Hepatic stellate cell (primary cell): ENCODE measurements around the gene PSMB3.
"Not testable (repeated sequence)": the region's sequence is repeated elsewhere in the genome, so short reads cannot be mapped to it uniquely, and the experiment has no call there.

Experiments
- DNase-seq: peaks from one replicate; pipeline ENCODE4 v3.0.0; 2011; ENCODE audit warnings: low spot score

Gene PSMB3

DNA sequence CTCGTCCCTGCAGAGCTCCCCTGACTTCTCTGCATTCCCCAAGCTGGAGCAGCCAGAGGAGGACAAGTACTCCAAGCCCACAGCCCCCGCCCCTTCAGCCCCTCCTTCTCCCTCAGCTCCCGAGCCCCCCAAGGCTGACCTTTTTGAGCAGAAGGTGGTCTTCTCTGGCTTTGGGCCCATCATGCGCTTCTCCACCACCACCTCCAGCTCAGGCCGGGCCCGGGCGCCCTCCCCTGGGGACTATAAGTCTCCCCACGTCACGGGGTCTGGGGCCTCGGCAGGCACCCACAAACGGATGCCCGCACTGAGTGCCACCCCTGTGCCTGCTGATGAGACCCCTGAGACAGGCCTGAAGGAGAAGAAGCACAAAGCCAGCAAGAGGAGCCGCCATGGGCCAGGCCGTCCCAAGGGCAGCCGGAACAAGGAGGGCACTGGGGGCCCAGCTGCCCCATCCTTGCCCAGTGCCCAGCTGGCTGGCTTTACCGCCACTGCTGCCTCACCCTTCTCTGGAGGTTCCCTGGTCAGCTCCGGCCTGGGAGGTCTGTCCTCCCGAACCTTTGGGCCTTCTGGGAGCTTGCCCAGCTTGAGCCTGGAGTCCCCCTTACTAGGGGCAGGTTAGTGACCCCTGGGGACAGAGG, 36.1 kb upstream of the PSMB3 start:
- DNase-seq: no peak

GRCh38 chr17:38717139-38717745, 35.3 kb upstream of the PSMB3 start:
- no peak for DNase-seq

- no peak for DNase-seq
Observed at GRCh38 chr17:38719289-38719942, 33.1 kb upstream of the PSMB3 start.

DNA sequence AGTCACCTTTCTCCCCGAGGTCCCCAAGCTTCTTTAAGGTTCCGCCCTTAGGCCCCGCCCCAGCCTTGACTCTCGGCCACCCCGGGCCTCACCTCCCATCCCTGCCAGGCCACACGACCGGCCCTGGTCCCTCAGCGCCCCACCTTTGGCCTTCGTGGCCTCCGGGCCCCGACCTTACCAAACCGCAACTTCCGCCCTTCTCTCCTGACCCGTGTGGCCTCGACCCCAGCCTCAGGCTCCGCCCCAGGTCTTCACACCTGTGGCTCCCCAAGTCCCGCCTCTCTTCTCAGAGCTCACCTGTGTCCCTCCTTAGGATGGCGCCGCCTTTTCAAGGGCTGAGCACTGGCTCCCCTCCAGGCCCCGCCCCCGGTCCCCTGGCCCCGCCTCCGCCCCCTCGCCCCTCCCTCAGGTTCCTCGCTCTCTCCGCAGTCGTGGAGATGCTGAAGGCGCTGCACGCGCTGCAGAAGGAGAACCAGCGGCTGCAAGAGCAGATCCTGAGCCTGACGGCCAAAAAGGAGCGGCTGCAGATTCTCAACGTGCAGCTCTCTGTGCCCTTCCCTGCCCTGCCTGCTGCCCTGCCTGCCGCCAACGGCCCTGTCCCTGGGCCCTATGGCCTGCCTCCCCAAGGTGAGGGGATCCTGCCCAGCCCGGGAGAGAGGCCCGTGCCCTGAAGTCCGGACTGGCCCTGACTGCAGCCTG, 32.4 kb upstream of the PSMB3 start:
- no peak for DNase-seq

DNA sequence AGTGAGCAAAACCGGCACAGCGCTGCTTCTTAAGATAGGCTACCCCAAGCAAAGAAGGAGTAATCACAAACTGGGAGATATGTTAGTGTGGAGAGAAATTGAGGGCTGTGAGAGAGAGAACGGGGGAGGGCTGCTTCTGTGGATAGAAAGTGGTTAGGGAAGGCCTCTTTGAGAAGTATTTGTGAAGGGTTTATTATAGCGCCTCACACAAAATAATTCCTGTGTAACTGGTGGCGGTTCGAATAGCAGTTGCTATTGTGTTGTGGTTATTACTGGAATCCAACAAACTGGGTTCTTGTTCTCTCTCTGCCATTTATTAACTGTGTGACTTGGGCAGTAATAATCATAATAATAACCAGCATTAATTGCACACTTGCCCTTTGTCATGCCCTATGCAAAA, 31.6 kb upstream of the PSMB3 start:
- DNase-seq: no peak

DNA sequence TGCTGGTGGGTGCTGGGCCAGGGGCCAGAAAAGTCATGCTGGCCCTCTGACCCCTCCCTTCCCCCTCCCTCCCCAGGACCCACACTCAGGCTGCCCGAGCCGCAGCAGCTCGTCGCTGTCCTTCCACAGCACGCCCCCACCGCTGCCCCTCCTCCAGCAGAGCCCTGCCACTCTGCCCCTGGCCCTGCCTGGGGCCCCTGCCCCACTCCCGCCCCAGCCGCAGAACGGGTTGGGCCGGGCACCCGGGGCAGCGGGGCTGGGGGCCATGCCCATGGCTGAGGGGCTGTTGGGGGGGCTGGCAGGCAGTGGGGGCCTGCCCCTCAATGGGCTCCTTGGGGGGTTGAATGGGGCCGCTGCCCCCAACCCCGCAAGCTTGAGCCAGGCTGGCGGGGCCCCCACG, 30.7 kb upstream of the PSMB3 start:
- DNase-seq: no peak

DNA sequence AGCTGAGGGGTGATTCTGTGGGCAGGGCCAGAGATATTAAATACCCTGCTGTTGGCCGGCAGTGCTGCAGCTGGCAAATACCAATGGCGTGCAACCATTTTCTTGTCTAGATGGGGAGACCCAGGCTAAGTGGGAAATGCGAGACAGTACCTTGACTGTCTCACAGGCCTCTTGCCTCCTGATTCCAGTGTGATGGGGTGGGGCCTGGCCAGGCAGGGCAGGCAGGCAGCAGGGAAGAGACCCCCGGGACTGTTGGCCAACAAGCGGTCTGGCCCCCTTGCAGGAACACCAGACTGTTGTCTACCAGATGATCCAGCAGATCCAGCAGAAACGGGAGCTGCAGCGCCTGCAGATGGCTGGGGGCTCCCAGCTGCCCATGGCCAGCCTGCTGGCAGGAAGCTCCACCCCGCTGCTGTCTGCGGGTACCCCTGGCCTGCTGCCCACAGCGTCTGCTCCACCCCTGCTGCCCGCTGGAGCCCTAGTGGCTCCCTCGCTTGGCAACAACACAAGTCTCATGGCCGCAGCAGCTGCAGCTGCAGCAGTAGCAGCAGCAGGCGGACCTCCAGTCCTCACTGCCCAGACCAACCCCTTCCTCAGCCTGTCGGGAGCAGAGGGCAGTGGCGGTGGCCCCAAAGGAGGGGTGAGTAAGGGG, 28.1 kb upstream of the PSMB3 start:
- no peak for DNase-seq

DNA sequence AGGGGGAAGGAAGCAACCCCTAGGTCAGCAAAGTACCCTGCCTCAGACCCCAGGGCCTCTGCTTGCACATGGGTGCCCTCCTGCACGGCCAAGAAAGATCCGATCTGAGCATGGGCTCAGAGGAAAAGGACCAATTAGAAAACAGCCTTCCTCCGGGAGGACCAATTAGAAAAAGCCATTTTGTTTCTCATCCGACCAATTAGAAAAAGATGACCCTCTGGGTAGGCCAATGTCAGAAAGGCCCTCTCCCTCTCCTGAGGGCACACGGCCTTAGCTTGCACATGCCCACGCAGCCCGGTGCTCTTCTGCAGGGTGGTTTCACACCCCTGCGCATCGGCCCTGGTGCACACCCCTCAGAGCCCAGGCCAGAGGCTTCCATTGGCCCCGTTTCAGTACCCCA, 27.5 kb upstream of the PSMB3 start:
- no peak for DNase-seq

- DNase-seq: not testable (repeated sequence)
Observed at GRCh38 chr17:38726145-38726544, 26.4 kb upstream of the PSMB3 start.

- no peak for DNase-seq
Observed at GRCh38 chr17:38727736-38728135, 24.8 kb upstream of the PSMB3 start.

DNA sequence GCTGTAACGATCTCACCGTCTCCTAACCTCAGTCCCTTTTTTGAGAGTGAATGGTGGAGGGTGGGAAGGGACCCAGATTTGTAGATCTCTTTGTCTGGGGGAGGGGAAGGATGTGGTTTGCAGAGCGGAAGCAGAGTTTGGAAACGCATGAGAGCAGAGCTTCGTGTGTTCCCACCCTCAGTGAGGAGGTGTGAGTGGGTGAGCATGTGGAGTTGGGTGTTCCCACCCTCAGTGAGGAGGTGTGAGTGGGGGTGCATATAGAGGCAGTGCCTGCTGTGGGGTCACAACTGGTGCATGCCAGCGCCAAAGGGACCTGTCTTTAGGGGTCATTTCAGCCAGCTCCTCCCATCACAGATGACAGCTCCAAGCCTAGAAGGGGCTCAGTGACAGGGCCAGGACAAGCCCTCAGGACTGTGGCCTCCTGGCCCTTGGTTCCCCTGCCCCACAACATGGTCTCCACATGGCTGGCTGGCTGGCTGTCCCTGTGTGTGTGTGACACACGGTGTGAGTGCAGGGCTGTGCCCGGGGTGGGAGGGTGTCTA, 24.2 kb upstream of the PSMB3 start:
- no peak for DNase-seq

DNA sequence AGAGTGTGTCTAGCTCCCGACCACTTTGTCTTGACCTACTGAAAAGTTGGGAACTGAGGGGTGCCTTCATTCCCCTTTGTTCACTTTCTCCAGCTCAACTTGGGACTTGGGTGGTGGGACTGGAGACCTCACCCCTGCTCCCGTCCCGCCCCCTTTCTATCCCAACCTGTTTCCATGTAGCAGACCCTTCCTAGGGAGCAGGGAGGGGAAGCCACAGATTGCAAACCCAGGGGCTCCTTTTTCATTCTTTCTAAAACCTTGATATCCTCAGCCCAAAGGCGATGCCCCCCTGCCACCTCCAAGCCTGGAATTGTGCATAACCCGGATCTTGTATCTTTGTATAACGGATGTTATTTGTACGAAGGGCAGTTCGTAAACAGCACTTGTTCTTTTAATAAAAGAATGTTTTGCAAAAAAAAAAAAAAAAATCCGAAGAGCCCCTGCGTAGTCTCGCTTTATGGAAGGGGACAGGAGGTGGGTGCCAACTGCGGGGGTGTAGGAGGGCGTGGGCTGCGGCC, 23.1 kb upstream of the PSMB3 start:
- no peak for DNase-seq

DNA sequence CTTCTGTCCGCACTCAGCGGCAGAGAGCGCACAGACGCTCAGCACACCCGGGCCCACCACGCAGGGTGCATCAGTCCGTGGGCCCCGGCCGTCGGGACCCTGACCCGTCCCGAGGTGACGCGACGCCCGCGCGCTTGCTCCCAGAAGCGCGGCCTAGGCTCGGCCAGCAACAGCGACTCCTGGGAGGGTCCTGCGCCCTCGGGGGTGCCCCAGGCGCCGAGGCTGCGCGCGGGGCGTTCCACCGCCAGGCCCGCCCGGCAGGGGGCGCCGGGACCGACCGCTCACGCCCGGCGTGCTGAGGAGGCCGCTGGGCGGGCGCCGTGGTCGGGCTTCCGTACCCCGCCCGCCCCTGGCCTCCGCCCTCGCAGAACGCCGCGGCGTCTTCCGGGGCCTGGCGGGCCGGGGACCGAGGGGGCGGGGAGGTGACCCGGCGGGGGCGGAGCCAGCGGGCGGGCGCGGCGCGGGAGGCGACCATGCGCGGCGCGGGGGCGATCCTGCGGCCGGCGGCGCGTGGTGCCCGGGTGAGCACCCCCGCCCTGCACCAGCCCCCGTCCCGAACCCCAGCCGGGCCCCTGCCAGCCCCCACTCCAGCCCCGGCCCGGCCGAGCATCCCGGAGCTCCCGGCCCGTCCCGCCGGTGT, 22.5 kb upstream of the PSMB3 start, which contains the start of gene CISD3:
Gene CISD3 (plus strand): TSS at position 456 of the 640 bp plus-strand sequence. CDS start 18 bp downstream, at position 474.
- peak; percentile 95 for DNase-seq

GRCh38 chr17:38730526-38731379, 21.8 kb upstream of the PSMB3 start:
- peak; percentile 69 for DNase-seq

GRCh38 chr17:38731526-38732294, 20.8 kb upstream of the PSMB3 start:
- DNase-seq: no peak

- DNase-seq: no peak
Observed at GRCh38 chr17:38732376-38733281, 19.9 kb upstream of the PSMB3 start.

- no peak for DNase-seq
Observed at GRCh38 chr17:38733282-38733981, 19.1 kb upstream of the PSMB3 start.
